C4-2B (cell line): ENCODE results near the gene ITPKB.

Source experiments
- CTCF ChIP-seq: fragments of 450-650 bp; conservative IDR thresholded peaks from 2 replicates; pipeline ENCODE4 v1.5.1; 2017; ENCODE audit warnings: mild to moderate bottlenecking
- ZFX ChIP-seq: fragments of 450-650 bp; IDR thresholded peaks from 2 replicates; pipeline ENCODE4 v1.6.1; 2017

DNA sequence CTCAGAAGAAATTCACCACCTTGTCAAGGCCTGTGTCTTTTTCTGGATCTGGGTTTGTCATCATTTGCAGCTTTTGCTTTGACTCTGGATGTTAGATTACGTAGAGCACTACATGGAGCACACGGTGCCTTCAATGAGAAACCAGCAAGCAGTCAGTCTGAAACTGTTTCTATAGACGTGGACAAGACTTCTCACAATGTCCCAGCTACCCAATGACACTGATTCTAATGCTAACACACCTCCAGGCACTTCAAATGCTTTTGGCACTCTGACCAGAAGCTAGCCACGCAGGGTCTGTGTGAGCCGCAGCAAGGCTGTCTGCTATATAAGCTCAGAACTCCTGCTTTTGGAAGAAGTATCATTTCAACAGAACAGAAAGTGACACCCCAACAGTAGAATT, 38.2 kb downstream of the ITPKB start:
- TF ChIP-seq CTCF: no peak
- TF ChIP-seq ZFX: no peak
